CD14-positive monocyte (primary cell): ENCODE data around the gene FBLL1. TPM values are rescaled to one million over a fixed set of nuclear protein-coding genes. Genes with fewer than 3 reads are reported as not detected.
"Not testable (repeated sequence)": the region's sequence is repeated elsewhere in the genome, so short reads cannot be mapped to it uniquely, and the experiment has no call there.

Experiments used
- DNase-seq, 3 donors: peaks; one replicate each; pipeline ENCODE4 v3.0.0-alpha.2; 2011 to 2022
- H2AFZ ChIP-seq: 2 replicates; pipeline ENCODE4 v1.6.0; 2012; ENCODE audit warnings: mild to moderate bottlenecking, low read depth, low read length, inconsistent platforms; ENCODE audit not compliant: insufficient read depth, poor library complexity, severe bottlenecking
- H3K27ac ChIP-seq, 2 donors: 1 replicate in 1 of 2; 2 replicates in 1 of 2; pipeline ENCODE4 v1.5.1; 2012 to 2013; ENCODE audit warnings: low read length in 2 of 2, control low read depth in 1 of 2, inconsistent platforms in 1 of 2, low read depth in 1 of 2, mild to moderate bottlenecking in 1 of 2
- H3K27me3 ChIP-seq, 2 donors: one replicate each; pipeline versions ENCODE4 v1.6.0 to v1.6.1; 2011 to 2013; ENCODE audit warnings: low read length in 2 of 2; ENCODE audit not compliant: control insufficient read depth in 2 of 2, insufficient read depth in 2 of 2
- H3K36me3 ChIP-seq, 2 donors: replicated peaks in 1 of 2; 1 replicate in 1 of 2; 2 replicates in 1 of 2; pipeline versions ENCODE4 v1.5.1 to v1.6.1; 2012 to 2013; ENCODE audit warnings: low read length in 2 of 2, control low read depth in 1 of 2, inconsistent platforms in 1 of 2, mild to moderate bottlenecking in 1 of 2; ENCODE audit not compliant: insufficient read depth in 2 of 2, control insufficient read depth in 1 of 2
- H3K4me1 ChIP-seq, 2 donors: 1 replicate in 1 of 2; 2 replicates in 1 of 2; pipeline versions ENCODE4 v1.5.1 to v1.6.1; 2012 to 2013; ENCODE audit warnings: low read length in 2 of 2, control low read depth in 1 of 2, inconsistent platforms in 1 of 2, mild to moderate bottlenecking in 1 of 2, moderate library complexity in 1 of 2; ENCODE audit not compliant: insufficient read depth in 2 of 2, control insufficient read depth in 1 of 2
- H3K4me2 ChIP-seq: replicated peaks from 2 replicates; pipeline ENCODE3; 2012; ENCODE audit warnings: low read length, moderate library complexity, mild to moderate bottlenecking; ENCODE audit not compliant: poor library complexity, severe bottlenecking; ENCODE audit errors: extremely low read depth
- H3K4me3 ChIP-seq, 3 experiments: fragments of 200-600 bp in 1 of 3; sonication (generic) in 1 of 3; replicated peaks in 1 of 3; 1 replicate in 2 of 3; 2 replicates in 1 of 3; pipeline ENCODE4 v1.5.1; 2011 to 2013; ENCODE audit warnings: low read length in 3 of 3, mild to moderate bottlenecking in 3 of 3, control low read depth in 2 of 3, low read depth in 2 of 3, inconsistent platforms in 1 of 3, moderate library complexity in 1 of 3
- H3K79me2 ChIP-seq: 2 replicates; pipeline ENCODE4 v1.6.0; 2012; ENCODE audit warnings: mild to moderate bottlenecking, control low read depth, inconsistent platforms, low read length, moderate library complexity; ENCODE audit not compliant: insufficient read depth
- H3K9ac ChIP-seq: 2 replicates; pipeline ENCODE4 v1.6.0; 2017; ENCODE audit warnings: low read length, mild to moderate bottlenecking; ENCODE audit not compliant: insufficient read depth, poor library complexity, severe bottlenecking
- H3K9me3 ChIP-seq, 2 donors: replicated peaks in 1 of 2; 1 replicate in 1 of 2; 2 replicates in 1 of 2; pipeline versions ENCODE4 v1.5.1 to v1.6.1; 2012 to 2013; ENCODE audit warnings: low read length in 2 of 2, control low read depth in 1 of 2; ENCODE audit not compliant: control insufficient read depth in 1 of 2, insufficient read depth in 1 of 2
- H4K20me1 ChIP-seq: 2 replicates; pipeline ENCODE4 v1.6.0; 2012; ENCODE audit warnings: mild to moderate bottlenecking, low read length, control low read depth, moderate library complexity; ENCODE audit not compliant: insufficient read depth
- H3K27ac Mint-ChIP-seq, 7 donors: one replicate each; pipeline ENCODE4 v1.8.0; 2020; ENCODE audit warnings: mild to moderate bottlenecking in 7 of 7, mixed read lengths in 7 of 7, moderate library complexity in 6 of 7, inconsistent platforms in 2 of 7
- H3K27me3 Mint-ChIP-seq, 3 donors: one replicate each; pipeline ENCODE4 v1.8.0; 2021 to 2022; ENCODE audit warnings: low read depth in 3 of 3, mild to moderate bottlenecking in 3 of 3, mixed read lengths in 3 of 3, moderate library complexity in 3 of 3, inconsistent platforms in 1 of 3
- H3K36me3 Mint-ChIP-seq, 2 donors: one replicate each; pipeline ENCODE4 v1.8.0; 2020; ENCODE audit warnings: mixed read lengths in 2 of 2, inconsistent platforms in 1 of 2, mild to moderate bottlenecking in 1 of 2
- H3K4me1 Mint-ChIP-seq: one replicate; pipeline ENCODE4 v1.8.0; 2020; ENCODE audit warnings: mild to moderate bottlenecking, mixed read lengths
- H3K4me3 Mint-ChIP-seq, 2 donors: one replicate each; pipeline ENCODE4 v1.8.0; 2020; ENCODE audit warnings: mild to moderate bottlenecking in 2 of 2, mixed read lengths in 2 of 2, moderate library complexity in 1 of 2
- H3K9me3 Mint-ChIP-seq, 7 donors: one replicate each; pipeline ENCODE4 v1.8.0; 2020 to 2022; ENCODE audit warnings: mixed read lengths in 7 of 7, mild to moderate bottlenecking in 6 of 7, moderate library complexity in 6 of 7, inconsistent platforms in 2 of 7
- CTCF ChIP-seq: fragments of 200-600 bp; IDR thresholded peaks from one replicate; pipeline ENCODE4 v1.8.0; 2022; ENCODE audit warnings: antibody characterized with exemption, mild to moderate bottlenecking
- WGBS: methylation state at CpG from one replicate; pipeline ENCODE4 v1.1.5; 2013; ENCODE audit warnings: missing lambda C conversion rate; ENCODE audit not compliant: insufficient coverage; 5-methylcytosine and 5-hydroxymethylcytosine counted together
- intact Hi-C, 2 donors: fragments of 100-400 bp; cut with micrococcal nuclease; formaldehyde crosslinking; loops; one replicate each; pipeline versions ENCODE4 v1.15.0 to v1.15.1; 2023
- polyA plus RNA-seq, 3 donors: library from polyadenylated mRNA; depleted of rRNA in 1 of 3; unstranded in 2 of 3; stranded (reverse) in 1 of 3; fragments of 300-500 nt in 2 of 3; fragments of >200 nt in 1 of 3; fragmentation: Illumina TruSeq in 2 of 3; gene quantifications; 1 replicate in 2 of 3; 2 replicates in 1 of 3; pipeline ENCODE4 v1.2.3, GENCODE V29; 2012 to 2021

FBLL1 gene
- polyA plus RNA-seq, 3 donors: 0.08 TPM; not detected in 2

- Mint-ChIP-seq H3K36me3 (peaks cover 11 to 12% of the 10 kb centered on the region in 2 donors), H3K4me1 (peaks cover 26% of the 10 kb centered on the region)
- H3K27me3 ChIP-seq, H3K27ac Mint-ChIP-seq, H3K4me2 ChIP-seq, H3K27ac ChIP-seq, H3K27me3 Mint-ChIP-seq, intact Hi-C loops, H3K9ac ChIP-seq, H3K4me3 ChIP-seq, H2AFZ ChIP-seq, H3K9me3 ChIP-seq, H3K4me3 Mint-ChIP-seq, H3K9me3 Mint-ChIP-seq, H3K36me3 ChIP-seq, DNase-seq: not testable (repeated sequence)
- peaks cover 74% of the 10 kb centered on the region for H4K20me1 ChIP-seq
- H3K4me1 ChIP-seq: peaks cover 15 to 19% of the 10 kb centered on the region in 2 donors
- WGBS: no CpG with 5 or more reads among the region's 1 CpG
- H3K79me2 ChIP-seq: peaks cover 89% of the 10 kb centered on the region
These were observed 45.1 kb downstream of the FBLL1 start for GRCh38 chr5:168574156-168574555.

GRCh38 chr5:168575391-168576372 is 46.6 kb downstream of the FBLL1 start:
- intact Hi-C loops: loop anchor here (5.0 kb wide), 1 partner anchor 88 kb away; the partner anchor contains the start of gene RARS1 (in 2 of the 2)
- H3K4me1 ChIP-seq: peaks cover 21 to 27% of the 10 kb centered on the region in 2 donors
- peaks cover 68% of the 10 kb centered on the region for H4K20me1 ChIP-seq
- Mint-ChIP-seq H3K36me3 (peaks cover 5 to 9% of the 10 kb centered on the region in 2 donors), H3K27ac (no peak overlapping the region), H3K4me1 (peaks cover 32% of the 10 kb centered on the region), H3K4me3 (no peak overlapping the region), H3K9me3 (peaks cover 0 to 5% (median 0%) of the 10 kb centered on the region in 7 donors), H3K27me3 (no peaks in the 10 kb centered on the region)
- WGBS: no CpG with 5 or more reads among the region's 7 CpGs
- H3K9ac ChIP-seq: no peak overlapping the region
- peaks cover 74% of the 10 kb centered on the region for H3K79me2 ChIP-seq
- no peaks in the 10 kb centered on the region for H3K9me3 ChIP-seq
- no peaks in the 10 kb centered on the region for H3K27me3 ChIP-seq
- TF ChIP-seq CTCF: no peak
- no peak for DNase-seq
- H3K4me3 ChIP-seq: no peak overlapping the region
- H3K4me2 ChIP-seq: no peak overlapping the region
- H2AFZ ChIP-seq: no peak overlapping the region
- H3K27ac ChIP-seq: no peak overlapping the region
- no peaks in the 10 kb centered on the region for H3K36me3 ChIP-seq
